ENCODE results near the gene SLC38A9.

The SLC38A9 gene

GRCh38 chr5:55634866-55635265 lies 77.3 kb downstream of the SLC38A9 start:
- Histone ChIP-seq H3K27ac (no peak overlapping the region), H3K9me3 (no peaks in the 10 kb centered on the region), H3K4me3 (ENCODE audit: low read depth in 1 of 2, low read length in 1 of 2) (no peak overlapping the region), H3K36me3 (no peaks in the 10 kb centered on the region), H3K4me1 (ENCODE audit: control insufficient read depth in 1 of 2, insufficient read depth in 1 of 2, low read depth in 1 of 2, low read length in 1 of 2) (no peaks in the 10 kb centered on the region), H3K27me3 (no peaks in the 10 kb centered on the region)
- TF ChIP-seq CTCF (IDR thresholded peaks at IDR 0.05): no peak

- Histone ChIP-seq H3K27ac (no peak overlapping the region), H3K27me3 (no peaks in the 10 kb centered on the region), H3K4me3 (ENCODE audit: low read depth in 1 of 2, low read length in 1 of 2) (no peak overlapping the region), H3K36me3 (no peaks in the 10 kb centered on the region), H3K4me1 (ENCODE audit: control insufficient read depth in 1 of 2, insufficient read depth in 1 of 2, low read depth in 1 of 2, low read length in 1 of 2) (no peaks in the 10 kb centered on the region), H3K9me3 (no peaks in the 10 kb centered on the region)
- no peak for TF ChIP-seq CTCF (IDR thresholded peaks at IDR 0.05)
Observed at GRCh38 chr5:55634209-55634805, 77.8 kb downstream of the SLC38A9 start.

DNA sequence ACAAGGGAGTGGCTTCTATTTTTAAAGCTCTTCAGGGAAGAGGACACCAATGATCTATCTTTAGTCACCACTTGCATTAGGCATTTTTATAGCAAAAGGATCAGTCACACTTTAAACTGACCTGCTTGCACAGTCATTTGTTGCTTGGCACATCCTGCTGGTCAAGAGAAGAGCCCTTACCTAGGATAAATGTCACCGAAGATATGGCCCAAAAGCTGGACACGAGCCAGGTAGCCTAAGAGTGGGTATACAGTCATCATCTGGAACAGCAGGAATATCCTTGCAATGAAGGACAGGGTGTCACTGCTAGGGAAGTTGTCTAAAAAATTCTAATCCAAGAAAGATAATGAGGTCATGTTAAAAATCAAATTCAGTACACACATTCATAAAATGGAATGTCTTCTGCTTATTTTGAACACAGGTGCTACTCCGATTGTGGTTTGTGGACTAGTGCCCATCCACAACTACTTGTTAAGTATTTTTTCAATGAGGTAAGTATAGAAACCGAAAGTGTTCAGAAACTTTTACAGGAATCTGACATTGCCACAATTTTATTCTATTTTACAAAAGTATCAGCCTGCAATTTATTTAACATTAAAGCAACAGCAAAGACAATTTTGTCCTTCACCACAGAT lies 78.4 kb downstream of the SLC38A9 start:
- H3K27me3 ChIP-seq: no peaks in the 10 kb centered on the region
- H3K4me3 ChIP-seq (ENCODE audit: low read depth in 1 of 2, low read length in 1 of 2): no peak overlapping the region
- no peak overlapping the region for H3K27ac ChIP-seq
- no peaks in the 10 kb centered on the region for H3K36me3 ChIP-seq
- H3K4me1 ChIP-seq (ENCODE audit: control insufficient read depth in 1 of 2, insufficient read depth in 1 of 2, low read depth in 1 of 2, low read length in 1 of 2): no peaks in the 10 kb centered on the region
- TF ChIP-seq CTCF (IDR thresholded peaks at IDR 0.05): no peak
- H3K9me3 ChIP-seq: no peaks in the 10 kb centered on the region

DNA sequence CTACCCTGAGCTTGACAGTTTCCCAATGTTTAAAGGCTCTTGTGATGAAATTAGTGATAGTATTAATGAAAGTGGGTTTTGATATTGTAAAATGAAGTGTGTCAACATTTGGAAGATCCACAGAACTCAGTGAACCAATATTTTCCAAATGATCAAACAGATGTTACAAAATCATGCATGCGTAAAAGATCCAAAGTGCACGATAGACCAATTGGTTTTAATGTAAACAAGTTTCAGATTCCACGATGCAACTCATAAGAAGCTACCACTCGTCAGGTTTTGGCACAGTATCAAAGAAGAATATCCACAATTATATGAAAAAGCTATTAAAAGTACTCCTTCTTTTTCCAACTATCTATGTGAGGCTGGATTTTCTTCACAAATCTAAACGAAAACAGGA lies 82.3 kb downstream of the SLC38A9 start:
- no peak for TF ChIP-seq CTCF (IDR thresholded peaks at IDR 0.05)
- Histone ChIP-seq H3K27me3 (no peaks in the 10 kb centered on the region), H3K27ac (no peak overlapping the region), H3K36me3 (no peaks in the 10 kb centered on the region), H3K4me1 (ENCODE audit: control insufficient read depth in 1 of 2, insufficient read depth in 1 of 2, low read depth in 1 of 2, low read length in 1 of 2) (no peaks in the 10 kb centered on the region), H3K4me3 (ENCODE audit: low read depth in 1 of 2, low read length in 1 of 2) (no peak overlapping the region), H3K9me3 (no peaks in the 10 kb centered on the region)

DNA sequence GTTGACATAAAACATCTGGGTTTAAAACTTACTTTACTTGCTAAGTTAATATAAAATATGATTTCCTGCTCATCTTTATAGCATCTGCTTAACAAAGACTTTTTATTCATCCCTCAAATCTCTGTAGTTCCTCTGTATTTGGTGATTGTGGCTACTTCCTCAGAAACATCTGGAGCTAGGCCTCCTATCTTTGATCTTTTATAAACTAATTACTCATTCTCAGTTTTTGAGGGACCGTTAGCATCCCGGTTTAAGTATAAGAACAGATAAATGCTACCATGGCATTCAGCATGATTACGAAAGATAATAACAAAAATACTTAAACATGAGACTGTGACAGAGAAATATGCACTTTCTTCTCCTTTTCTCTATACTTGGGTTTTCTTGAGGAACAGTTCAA lies 85.3 kb downstream of the SLC38A9 start:
- H3K27ac ChIP-seq: no peak overlapping the region
- no peaks in the 10 kb centered on the region for H3K36me3 ChIP-seq
- no peaks in the 10 kb centered on the region for H3K9me3 ChIP-seq
- no peaks in the 10 kb centered on the region for H3K27me3 ChIP-seq
- no peaks in the 10 kb centered on the region for H3K4me1 ChIP-seq (ENCODE audit: control insufficient read depth in 1 of 2, insufficient read depth in 1 of 2, low read depth in 1 of 2, low read length in 1 of 2)
- no peak overlapping the region for H3K4me3 ChIP-seq (ENCODE audit: low read depth in 1 of 2, low read length in 1 of 2)
- no peak for TF ChIP-seq CTCF (IDR thresholded peaks at IDR 0.05)

Data from neutrophil (primary cell).